ENCODE results near the gene LPO.

DNA sequence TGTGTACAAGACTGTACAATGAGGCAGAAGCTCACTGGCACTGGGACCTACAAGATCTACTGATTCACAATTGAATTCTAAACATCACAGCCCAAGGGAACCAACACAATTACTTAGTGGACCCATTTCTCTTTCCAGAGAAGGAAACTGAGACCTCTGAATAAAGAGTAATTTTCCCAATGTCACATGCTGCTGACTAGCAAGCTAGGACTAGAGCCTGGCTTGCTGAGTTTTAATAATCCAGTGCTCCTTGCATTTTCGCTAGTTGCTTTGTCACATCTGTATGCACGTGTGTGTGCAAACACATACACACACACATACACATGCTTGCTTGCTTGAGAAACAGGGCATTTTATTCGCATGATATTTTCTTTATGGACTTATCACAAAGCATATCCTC, 3.9 kb upstream of the LPO start:
- TF ChIP-seq, protein P1, sequence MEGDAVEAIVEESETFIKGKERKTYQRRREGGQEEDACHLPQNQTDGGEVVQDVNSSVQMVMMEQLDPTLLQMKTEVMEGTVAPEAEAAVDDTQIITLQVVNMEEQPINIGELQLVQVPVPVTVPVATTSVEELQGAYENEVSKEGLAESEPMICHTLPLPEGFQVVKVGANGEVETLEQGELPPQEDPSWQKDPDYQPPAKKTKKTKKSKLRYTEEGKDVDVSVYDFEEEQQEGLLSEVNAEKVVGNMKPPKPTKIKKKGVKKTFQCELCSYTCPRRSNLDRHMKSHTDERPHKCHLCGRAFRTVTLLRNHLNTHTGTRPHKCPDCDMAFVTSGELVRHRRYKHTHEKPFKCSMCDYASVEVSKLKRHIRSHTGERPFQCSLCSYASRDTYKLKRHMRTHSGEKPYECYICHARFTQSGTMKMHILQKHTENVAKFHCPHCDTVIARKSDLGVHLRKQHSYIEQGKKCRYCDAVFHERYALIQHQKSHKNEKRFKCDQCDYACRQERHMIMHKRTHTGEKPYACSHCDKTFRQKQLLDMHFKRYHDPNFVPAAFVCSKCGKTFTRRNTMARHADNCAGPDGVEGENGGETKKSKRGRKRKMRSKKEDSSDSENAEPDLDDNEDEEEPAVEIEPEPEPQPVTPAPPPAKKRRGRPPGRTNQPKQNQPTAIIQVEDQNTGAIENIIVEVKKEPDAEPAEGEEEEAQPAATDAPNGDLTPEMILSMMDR (conservative IDR thresholded peaks at IDR 0.05 in 1 of 2, IDR thresholded peaks at IDR 0.05 in 1 of 2; ENCODE audit: low read depth in 1 of 2, low read length in 2 of 2) = no peak
- TF ChIP-seq EZH2 (IDR thresholded peaks at IDR 0.05; ENCODE audit: low read length, missing control alignments) = no peak
